ENCODE data around the gene PGM5.

GRCh38 chr9:68496356-68496755, 139.9 kb downstream of the PGM5 start:
- TF ChIP-seq POLR2A (IDR thresholded peaks at IDR 0.05; ENCODE audit: low read depth, low read length) = no peak
- TF ChIP-seq TAF1 (IDR thresholded peaks at IDR 0.05; ENCODE audit: borderline replicate concordance, low read depth, low read length) = no peak
